Activated naive CD8-positive, alpha-beta T cell treated with anti-CD3 and anti-CD28 coated beads for 36 hours (primary cell): ENCODE results near the gene PLK3. TPM values are rescaled to one million over a fixed set of nuclear protein-coding genes. Genes with fewer than 3 reads are reported as not detected.
A peak's percentile ranks its signal among the peaks of the same experiment; 100 is the strongest.

Source experiments
- DNase-seq: peaks from one replicate; pipeline ENCODE4 v3.0.0; 2021
- H3K27ac Mint-ChIP-seq: one replicate; pipeline ENCODE4 v1.8.0; 2022; ENCODE audit warnings: mild to moderate bottlenecking, moderate library complexity, mixed read lengths
- H3K27me3 Mint-ChIP-seq: one replicate; pipeline ENCODE4 v1.8.0; 2022; ENCODE audit warnings: mild to moderate bottlenecking, mixed read lengths
- H3K36me3 Mint-ChIP-seq: one replicate; pipeline ENCODE4 v1.8.0; 2021; ENCODE audit warnings: mild to moderate bottlenecking, mixed read lengths
- H3K4me1 Mint-ChIP-seq: one replicate; pipeline ENCODE4 v1.8.0; 2021; ENCODE audit warnings: mixed read lengths
- H3K4me3 Mint-ChIP-seq: one replicate; pipeline ENCODE4 v1.8.0; 2022; ENCODE audit warnings: mild to moderate bottlenecking, moderate library complexity, mixed read lengths
- H3K9me3 Mint-ChIP-seq: one replicate; pipeline ENCODE4 v1.8.0; 2022; ENCODE audit warnings: mixed read lengths
- total RNA-seq, 2 experiments: library from RNA; stranded (reverse); gene quantifications; one replicate each; pipeline ENCODE4 v1.2.3, GENCODE V29; 2021

The PLK3 gene
- total RNA-seq, 2 experiments from 2014 or later: 53.3 to 57.1 TPM

- Mint-ChIP-seq H3K4me1 (peaks cover 17% of the 10 kb centered on the region), H3K27ac (no peak overlapping the region), H3K36me3 (peaks cover 11% of the 10 kb centered on the region), H3K9me3 (no peaks in the 10 kb centered on the region), H3K4me3 (no peak overlapping the region), H3K27me3 (no peaks in the 10 kb centered on the region)
- DNase-seq: no peak
Measured at GRCh38 chr1:44847845-44848244, 47.7 kb downstream of the PLK3 start.

GRCh38 chr1:44848456-44849181 lies 48.4 kb downstream of the PLK3 start:
- peaks cover 14% of the 10 kb centered on the region for H3K36me3 Mint-ChIP-seq
- peaks cover 17% of the 10 kb centered on the region for H3K4me1 Mint-ChIP-seq
- H3K4me3 Mint-ChIP-seq: no peak overlapping the region
- H3K27ac Mint-ChIP-seq: no peak overlapping the region
- H3K27me3 Mint-ChIP-seq: no peaks in the 10 kb centered on the region
- no peak for DNase-seq
- H3K9me3 Mint-ChIP-seq: no peaks in the 10 kb centered on the region

GRCh38 chr1:44849575-44850132 lies 49.5 kb downstream of the PLK3 start:
- no peak overlapping the region for H3K4me3 Mint-ChIP-seq
- no peaks in the 10 kb centered on the region for H3K27me3 Mint-ChIP-seq
- H3K4me1 Mint-ChIP-seq: peaks cover 17% of the 10 kb centered on the region
- H3K27ac Mint-ChIP-seq: peak overlapping the region; percentile 34
- peaks cover 12% of the 10 kb centered on the region for H3K36me3 Mint-ChIP-seq
- DNase-seq: no peak
- no peaks in the 10 kb centered on the region for H3K9me3 Mint-ChIP-seq

GRCh38 chr1:44851308-44851707 lies 51.1 kb downstream of the PLK3 start:
- Mint-ChIP-seq H3K36me3 (peaks cover 17% of the 10 kb centered on the region), H3K4me3 (no peak overlapping the region), H3K27ac (no peak overlapping the region), H3K27me3 (no peaks in the 10 kb centered on the region), H3K4me1 (peaks cover 17% of the 10 kb centered on the region), H3K9me3 (no peaks in the 10 kb centered on the region)
- DNase-seq: no peak

GRCh38 chr1:44853201-44853600 lies 53.0 kb downstream of the PLK3 start:
- no peaks in the 10 kb centered on the region for H3K27me3 Mint-ChIP-seq
- DNase-seq: no peak
- no peaks in the 10 kb centered on the region for H3K9me3 Mint-ChIP-seq
- peaks cover 22% of the 10 kb centered on the region for H3K36me3 Mint-ChIP-seq
- no peak overlapping the region for H3K4me3 Mint-ChIP-seq
- H3K27ac Mint-ChIP-seq: no peak overlapping the region
- peaks cover 17% of the 10 kb centered on the region for H3K4me1 Mint-ChIP-seq

GRCh38 chr1:44854970-44855369 lies 54.8 kb downstream of the PLK3 start:
- H3K36me3 Mint-ChIP-seq: peaks cover 18% of the 10 kb centered on the region
- no peak overlapping the region for H3K27ac Mint-ChIP-seq
- no peaks in the 10 kb centered on the region for H3K9me3 Mint-ChIP-seq
- H3K4me3 Mint-ChIP-seq: no peak overlapping the region
- peaks cover 6% of the 10 kb centered on the region for H3K4me1 Mint-ChIP-seq
- H3K27me3 Mint-ChIP-seq: no peaks in the 10 kb centered on the region
- no peak for DNase-seq

Other genes starting within 250 kb of the PLK3 start
- gene TMEM53, start 125.9 kb upstream of the PLK3 start, total RNA-seq: 1 to 10 TPM; 2.5 to 2.6 TPM
- 100 to 1,000 TPM; 139 to 144 TPM for gene ARMH1, start 125.7 kb upstream of the PLK3 start, total RNA-seq
- not detected for gene RNU5D-1, start 69.2 kb upstream of the PLK3 start, total RNA-seq
- 10 to 100 TPM; 65.0 to 71.0 TPM for gene KIF2C, start 60.5 kb upstream of the PLK3 start, total RNA-seq
- gene RPS8, start 24.8 kb upstream of the PLK3 start, total RNA-seq: 1,000 to 10,000 TPM; 2,658 to 2,665 TPM
- 1 to 10 TPM; 1.5 to 1.8 TPM for gene BEST4, start 12.2 kb upstream of the PLK3 start, total RNA-seq
- gene DYNLT4, start 7.0 kb downstream of the PLK3 start, total RNA-seq: 1 to 10 TPM in 1 of 2 experiments, under 1 TPM in 1; 0.70 to 1.0 TPM
- gene BTBD19, start 8.1 kb downstream of the PLK3 start, total RNA-seq: 1 to 10 TPM; 6.0 to 8.1 TPM
- 1 to 10 TPM; 1.0 to 1.4 TPM for gene PTCH2, start 42.9 kb downstream of the PLK3 start, total RNA-seq
- gene EIF2B3, start 186.2 kb downstream of the PLK3 start, total RNA-seq: 10 to 100 TPM; 50.4 to 50.8 TPM
- gene HECTD3, start 210.9 kb downstream of the PLK3 start, total RNA-seq: 10 to 100 TPM; 23.4 to 23.5 TPM
- 100 to 1,000 TPM; 158 to 164 TPM for gene UROD, start 211.9 kb downstream of the PLK3 start, total RNA-seq